ENCODE data around the gene GJA5. TPM values are rescaled to one million over a fixed set of nuclear protein-coding genes. Genes with fewer than 3 reads are reported as not detected.

Gene GJA5
- total RNA-seq, 1 donor = 0.86 TPM

DNA sequence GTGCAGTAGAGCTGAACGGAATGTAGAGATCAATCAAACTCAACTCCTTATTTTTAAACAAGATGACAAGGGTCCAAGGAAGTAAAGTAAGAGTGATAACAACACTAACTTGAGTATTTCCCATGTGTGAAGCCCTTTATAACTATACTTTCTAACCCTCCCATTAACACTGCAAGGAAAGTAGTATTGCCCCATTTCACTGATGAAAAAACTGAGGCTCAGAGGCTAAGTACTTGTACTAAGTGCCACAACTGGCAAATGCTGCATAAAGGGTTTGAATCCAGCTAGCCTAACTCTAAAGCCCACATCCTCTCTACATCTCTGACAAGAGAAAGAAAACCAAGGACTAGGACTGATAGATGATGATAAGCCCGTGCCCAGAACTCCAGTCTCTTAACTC lies 8.2 kb upstream of the GJA5 start:
- DNase-seq (ENCODE audit: low read depth) = no peak
- TF ChIP-seq, protein P1, sequence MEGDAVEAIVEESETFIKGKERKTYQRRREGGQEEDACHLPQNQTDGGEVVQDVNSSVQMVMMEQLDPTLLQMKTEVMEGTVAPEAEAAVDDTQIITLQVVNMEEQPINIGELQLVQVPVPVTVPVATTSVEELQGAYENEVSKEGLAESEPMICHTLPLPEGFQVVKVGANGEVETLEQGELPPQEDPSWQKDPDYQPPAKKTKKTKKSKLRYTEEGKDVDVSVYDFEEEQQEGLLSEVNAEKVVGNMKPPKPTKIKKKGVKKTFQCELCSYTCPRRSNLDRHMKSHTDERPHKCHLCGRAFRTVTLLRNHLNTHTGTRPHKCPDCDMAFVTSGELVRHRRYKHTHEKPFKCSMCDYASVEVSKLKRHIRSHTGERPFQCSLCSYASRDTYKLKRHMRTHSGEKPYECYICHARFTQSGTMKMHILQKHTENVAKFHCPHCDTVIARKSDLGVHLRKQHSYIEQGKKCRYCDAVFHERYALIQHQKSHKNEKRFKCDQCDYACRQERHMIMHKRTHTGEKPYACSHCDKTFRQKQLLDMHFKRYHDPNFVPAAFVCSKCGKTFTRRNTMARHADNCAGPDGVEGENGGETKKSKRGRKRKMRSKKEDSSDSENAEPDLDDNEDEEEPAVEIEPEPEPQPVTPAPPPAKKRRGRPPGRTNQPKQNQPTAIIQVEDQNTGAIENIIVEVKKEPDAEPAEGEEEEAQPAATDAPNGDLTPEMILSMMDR (IDR thresholded peaks at IDR 0.05; ENCODE audit: insufficient read depth, low read depth, low read length) = no peak
- H3K4me3 ChIP-seq (ENCODE audit: low read depth, low read length) = no peak overlapping the region

GRCh38 chr1:147768101-147768500 lies 7.7 kb upstream of the GJA5 start:
- no peak overlapping the region for H3K4me3 ChIP-seq (ENCODE audit: low read depth, low read length)
- no peak for DNase-seq (ENCODE audit: low read depth)
- TF ChIP-seq, protein P1 (IDR thresholded peaks at IDR 0.05; ENCODE audit: insufficient read depth, low read depth, low read length) = no peak

GRCh38 chr1:147762233-147763024 lies 2.0 kb upstream of the GJA5 start:
- no peak overlapping the region for H3K4me3 ChIP-seq (ENCODE audit: low read depth, low read length)
- no peak for DNase-seq (ENCODE audit: low read depth)
- TF ChIP-seq, protein P1 (IDR thresholded peaks at IDR 0.05; ENCODE audit: insufficient read depth, low read depth, low read length) = no peak

- DNase-seq (ENCODE audit: low read depth) = no peak
- H3K4me3 ChIP-seq (ENCODE audit: low read depth, low read length) = no peak overlapping the region
- TF ChIP-seq, protein P1 (IDR thresholded peaks at IDR 0.05; ENCODE audit: insufficient read depth, low read depth, low read length) = no peak
Measured at GRCh38 chr1:147758379-147759100, 1.9 kb downstream of the GJA5 start.

DNA sequence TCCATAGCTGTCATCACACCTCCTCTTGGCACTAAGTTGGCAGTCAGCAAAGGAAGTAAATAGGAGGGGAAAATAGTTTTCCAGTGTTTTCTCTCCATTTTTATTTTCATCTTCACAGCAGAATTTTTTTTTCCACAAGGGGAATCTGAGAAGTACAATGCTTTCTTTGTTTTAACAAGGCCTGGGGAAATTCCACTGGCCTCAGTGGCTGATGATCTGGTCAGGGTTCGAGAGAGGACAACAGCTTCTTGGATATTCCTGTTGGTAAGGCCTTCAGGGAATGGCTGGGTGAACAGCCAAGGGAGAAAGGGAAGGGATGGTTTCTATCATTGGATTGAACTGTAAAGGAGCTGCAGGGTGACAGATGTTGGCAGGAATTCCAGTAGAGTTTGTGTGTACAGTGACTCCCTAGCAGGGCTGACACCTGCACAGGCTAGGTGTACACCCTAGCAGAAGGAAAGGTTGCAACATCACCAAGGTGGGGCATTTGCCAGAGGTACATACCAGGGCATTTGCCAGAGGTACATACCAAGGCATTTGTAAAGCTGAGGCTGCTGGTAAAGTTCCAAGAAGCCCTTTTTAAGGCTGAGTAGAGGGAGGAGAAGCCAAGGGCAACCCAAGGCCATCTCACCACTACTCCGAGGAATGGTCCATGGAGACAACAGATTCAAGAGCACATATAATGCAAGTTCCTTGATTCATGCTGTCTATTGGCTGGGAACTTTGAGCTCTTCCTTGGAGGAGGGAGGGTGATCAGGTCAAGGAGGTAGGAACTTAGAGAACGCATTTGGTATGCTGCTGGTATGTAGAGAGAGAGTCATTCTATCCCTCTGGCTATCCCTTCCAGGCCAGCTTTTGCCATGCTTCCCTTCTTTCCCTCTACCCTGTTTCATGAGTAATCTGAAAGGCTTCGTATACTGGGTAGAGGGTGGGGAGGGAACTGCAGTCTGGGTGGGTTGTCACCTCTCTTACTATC lies 3.1 kb downstream of the GJA5 start:
- no peak for DNase-seq (ENCODE audit: low read depth)
- no peak overlapping the region for H3K4me3 ChIP-seq (ENCODE audit: low read depth, low read length)
- TF ChIP-seq, protein P1 (IDR thresholded peaks at IDR 0.05; ENCODE audit: insufficient read depth, low read depth, low read length) = no peak

DNA sequence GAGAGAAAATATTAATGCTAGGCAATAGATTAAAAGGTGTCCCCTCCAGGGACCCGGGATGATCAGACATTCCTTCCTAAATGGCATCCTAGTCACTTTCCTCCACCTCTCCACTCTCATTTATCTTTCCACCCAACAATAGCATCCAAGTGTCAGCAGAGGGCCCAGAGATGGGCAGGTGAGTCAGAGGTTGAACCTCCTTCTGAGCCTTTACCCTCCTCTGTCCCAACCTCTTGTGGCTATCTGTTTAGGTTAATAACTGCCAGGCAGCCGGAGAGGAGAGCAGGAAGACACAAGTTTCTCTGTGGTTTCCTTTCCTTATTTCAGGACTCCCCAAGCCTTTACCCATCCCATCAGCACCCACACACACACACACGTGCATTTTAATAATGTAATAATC lies 4.1 kb downstream of the GJA5 start:
- TF ChIP-seq, protein P1 (IDR thresholded peaks at IDR 0.05; ENCODE audit: insufficient read depth, low read depth, low read length) = no peak
- no peak overlapping the region for H3K4me3 ChIP-seq (ENCODE audit: low read depth, low read length)
- DNase-seq (ENCODE audit: low read depth) = no peak
